ENCODE measurements around the gene NUDT5. TPM values are rescaled to one million over a fixed set of nuclear protein-coding genes. Genes with fewer than 3 reads are reported as not detected.

Gene NUDT5
- total RNA-seq, 4 donors from 2014 or later: 19.9 to 23.7 (median 21.4) TPM

GRCh38 chr10:12162927-12163326, 32.8 kb downstream of the NUDT5 start:
- H3K4me1 ChIP-seq: no peaks in the 10 kb centered on the region
- peaks cover 15 to 88% (median 85%) of the 10 kb centered on the region in 4 donors for H3K36me3 ChIP-seq
- WGBS: 96% methylated on average over 6 of the region's 6 CpGs
- no peak overlapping the region for H3K27ac ChIP-seq (replicated peaks in 1 of 4)
- H3K9me3 ChIP-seq: no peaks in the 10 kb centered on the region
- TF ChIP-seq CTCF (IDR thresholded peaks at IDR 0.05): no peak
- no peak for TF ChIP-seq POLR2A (IDR thresholded peaks at IDR 0.05; ENCODE audit: low read depth)
- TF ChIP-seq POLR2AphosphoS5 (IDR thresholded peaks at IDR 0.05): no peak
- DNase-seq (ENCODE audit: extremely low spot score): no peak
- no peak overlapping the region for H3K4me3 ChIP-seq
- no peaks in the 10 kb centered on the region for H3K27me3 ChIP-seq
- intact Hi-C loops (cut with DNase I): no loop called here

- no peak overlapping the region for H3K4me3 ChIP-seq
- H3K4me1 ChIP-seq: no peaks in the 10 kb centered on the region
- TF ChIP-seq CTCF (IDR thresholded peaks at IDR 0.05) (no peak), POLR2A (IDR thresholded peaks at IDR 0.05; ENCODE audit: low read depth) (no peak), EP300 (IDR thresholded peaks at IDR 0.05) (no peak), POLR2AphosphoS5 (IDR thresholded peaks at IDR 0.05) (no peak)
- H3K36me3 ChIP-seq: peaks cover 19 to 85% (median 71%) of the 10 kb centered on the region in 4 donors
- no peaks in the 10 kb centered on the region for H3K9me3 ChIP-seq
- DNase-seq (ENCODE audit: extremely low spot score): no peak
- WGBS: 95% methylated on average over 5 of the region's 5 CpGs
- intact Hi-C loops (cut with DNase I): no loop called here
- H3K27ac ChIP-seq (replicated peaks in 1 of 4): no peak overlapping the region
- H3K27me3 ChIP-seq: no peaks in the 10 kb centered on the region
Observed at GRCh38 chr10:12160664-12161063, 35.0 kb downstream of the NUDT5 start.

GRCh38 chr10:12158111-12158510, 37.6 kb downstream of the NUDT5 start:
- intact Hi-C loops (cut with DNase I): no loop called here

GRCh38 chr10:12156367-12157123, 39.1 kb downstream of the NUDT5 start:
- Histone ChIP-seq H3K4me3 (no peak overlapping the region), H3K4me1 (peaks cover 0 to 5% (median 0%) of the 10 kb centered on the region in 4 donors), H3K27ac (replicated peaks in 1 of 4) (no peak overlapping the region), H3K9me3 (no peaks in the 10 kb centered on the region), H3K27me3 (no peaks in the 10 kb centered on the region), H3K36me3 (peaks cover 14 to 67% (median 39%) of the 10 kb centered on the region in 4 donors)
- TF ChIP-seq POLR2A (IDR thresholded peaks at IDR 0.05; ENCODE audit: low read depth) (no peak), POLR2AphosphoS5 (IDR thresholded peaks at IDR 0.05) (no peak), CTCF (IDR thresholded peaks at IDR 0.05) (no peak), EP300 (IDR thresholded peaks at IDR 0.05) (no peak)
- WGBS: 86% methylated on average over 14 of the region's 14 CpGs
- intact Hi-C loops (cut with DNase I): no loop called here
- no peak for DNase-seq (ENCODE audit: extremely low spot score)

More at GRCh38 chr10:12158111-12158510, 37.6 kb downstream of the NUDT5 start:
- no peaks in the 10 kb centered on the region for H3K9me3 ChIP-seq
- no peak overlapping the region for H3K4me3 ChIP-seq
- no peaks in the 10 kb centered on the region for H3K27me3 ChIP-seq
- TF ChIP-seq POLR2AphosphoS5 (IDR thresholded peaks at IDR 0.05): no peak
- TF ChIP-seq POLR2A (IDR thresholded peaks at IDR 0.05; ENCODE audit: low read depth): no peak
- H3K36me3 ChIP-seq: peaks cover 19 to 81% (median 53%) of the 10 kb centered on the region in 4 donors
- WGBS: 92% methylated on average over 3 of the region's 3 CpGs
- no peak overlapping the region for H3K27ac ChIP-seq (replicated peaks in 1 of 4)
- no peak for DNase-seq (ENCODE audit: extremely low spot score)
- H3K4me1 ChIP-seq: peaks cover 0 to 5% (median 0%) of the 10 kb centered on the region in 4 donors

DNA sequence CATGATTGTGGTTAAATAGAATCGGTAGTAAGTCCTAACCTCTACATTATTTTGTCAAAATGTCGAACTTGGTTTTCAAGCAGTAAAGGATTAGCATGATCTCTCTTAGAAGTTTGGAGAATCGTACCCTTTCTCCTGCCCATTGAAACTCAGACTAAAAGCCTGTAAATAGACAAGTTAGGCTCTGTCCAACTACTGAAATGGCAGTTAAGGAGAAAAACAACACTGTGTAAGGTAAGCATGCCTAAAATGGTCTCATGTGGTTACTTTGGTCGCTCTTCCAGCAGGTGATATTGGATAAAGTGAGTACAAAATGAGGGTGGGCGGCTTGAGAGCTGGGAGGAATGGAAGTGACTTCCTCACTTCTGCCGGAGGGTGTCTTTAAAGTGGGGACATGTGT, 41.2 kb downstream of the NUDT5 start:
- Histone ChIP-seq H3K4me3 (no peak overlapping the region), H3K4me1 (peaks cover 0 to 5% (median 0%) of the 10 kb centered on the region in 4 donors), H3K36me3 (peaks cover 10 to 75% (median 36%) of the 10 kb centered on the region in 4 donors), H3K27me3 (no peaks in the 10 kb centered on the region), H3K9me3 (no peaks in the 10 kb centered on the region), H3K27ac (replicated peaks in 1 of 4) (no peak overlapping the region)
- 93% methylated on average over 6 of the region's 6 CpGs for WGBS
- intact Hi-C loops (cut with DNase I): no loop called here
- no peak for TF ChIP-seq EP300 (IDR thresholded peaks at IDR 0.05)
- TF ChIP-seq CTCF (IDR thresholded peaks at IDR 0.05): no peak
- no peak for TF ChIP-seq POLR2AphosphoS5 (IDR thresholded peaks at IDR 0.05)
- no peak for TF ChIP-seq POLR2A (IDR thresholded peaks at IDR 0.05; ENCODE audit: low read depth)
- no peak for DNase-seq (ENCODE audit: extremely low spot score)
